ENCODE data around the gene NCAPD2.
"Not testable (repeated sequence)": the region's sequence is repeated elsewhere in the genome, so short reads cannot be mapped to it uniquely, and the experiment has no call there.

The NCAPD2 gene

GRCh38 chr12:6551063-6551461 lies 57.2 kb downstream of the NCAPD2 start:
- no peak for DNase-seq

DNA sequence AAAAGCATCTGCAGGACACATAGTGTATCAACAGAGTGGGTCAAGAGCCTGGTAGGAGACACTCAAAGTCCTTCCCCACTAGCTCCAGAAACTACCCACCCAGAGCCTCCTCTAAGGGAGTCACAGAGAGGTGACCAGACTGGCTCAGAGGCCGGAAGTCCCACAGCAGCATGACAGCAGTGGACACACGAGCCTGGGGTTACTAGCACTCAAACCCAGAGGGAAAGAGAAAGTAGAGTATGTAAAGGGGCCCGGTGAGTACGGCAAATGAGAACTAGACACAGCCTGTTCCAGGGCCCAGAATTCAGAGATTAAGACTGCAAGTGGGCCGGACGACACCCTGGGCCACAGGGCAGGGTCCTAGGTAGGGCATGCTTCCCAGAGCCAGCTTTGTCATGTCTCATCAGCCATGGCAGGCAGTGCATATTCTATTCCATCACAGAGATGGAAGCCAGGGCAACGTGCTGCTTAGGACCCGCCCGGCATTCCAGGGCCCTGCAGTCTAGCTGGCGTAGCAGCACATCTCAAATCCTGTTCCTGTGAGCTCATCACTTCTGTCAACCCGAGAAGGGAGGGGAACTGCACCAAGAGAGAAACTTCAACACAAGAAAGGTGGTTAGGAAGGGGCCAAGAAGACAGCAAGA lies 57.7 kb downstream of the NCAPD2 start:
- DNase-seq = no peak

DNA sequence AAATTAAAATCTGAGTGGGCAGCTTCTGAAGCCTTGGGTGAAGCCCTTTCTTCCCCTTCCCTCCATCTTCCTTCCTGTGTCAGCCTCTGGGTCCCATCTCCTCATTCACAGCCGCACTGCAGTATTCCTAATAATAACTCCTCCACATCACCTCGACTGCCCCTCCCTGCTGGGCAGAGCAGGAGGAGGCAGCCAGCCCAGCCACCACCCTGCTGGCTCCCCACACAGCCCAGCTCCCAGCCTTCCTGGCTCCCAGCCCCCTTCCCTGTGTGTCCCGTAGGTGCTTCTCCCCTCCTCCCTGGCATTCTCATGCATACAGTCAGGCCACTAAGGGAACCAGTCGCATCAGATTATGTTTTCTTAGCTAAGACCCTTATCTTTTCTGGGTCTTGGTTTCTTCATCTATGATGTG lies 58.2 kb downstream of the NCAPD2 start:
- no peak for DNase-seq

- DNase-seq = no peak
Measured at GRCh38 chr12:6553051-6553868, 59.4 kb downstream of the NCAPD2 start.

GRCh38 chr12:6554168-6555017 lies 60.5 kb downstream of the NCAPD2 start:
- DNase-seq = peak; percentile 72

GRCh38 chr12:6555018-6555691 lies 61.3 kb downstream of the NCAPD2 start:
- no peak for DNase-seq

- not testable (repeated sequence) for DNase-seq
Measured at GRCh38 chr12:6556496-6556817, 62.6 kb downstream of the NCAPD2 start.

GRCh38 chr12:6556857-6557256 lies 63.0 kb downstream of the NCAPD2 start:
- no peak for DNase-seq

GRCh38 chr12:6558014-6558760 lies 64.3 kb downstream of the NCAPD2 start:
- peak; percentile 47 for DNase-seq

DNA sequence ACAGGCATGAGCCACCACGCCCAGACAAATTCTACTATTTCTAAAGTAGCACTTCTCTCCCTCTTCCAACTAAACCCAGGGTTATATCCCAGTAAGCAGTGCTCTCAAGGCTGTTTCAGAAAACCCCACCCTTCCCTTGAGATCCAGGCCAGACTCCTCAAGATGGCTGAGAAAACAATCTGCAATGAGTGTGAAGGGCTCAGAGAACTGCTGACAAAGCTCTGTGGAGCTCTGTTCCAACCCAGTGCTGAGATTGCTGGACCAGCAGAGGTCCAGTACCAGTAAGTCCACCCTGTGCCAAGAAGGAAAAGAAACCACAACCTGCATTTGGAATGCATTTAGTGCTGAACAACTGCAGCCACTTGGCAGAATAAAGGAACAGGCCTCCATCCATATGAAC lies 65.6 kb downstream of the NCAPD2 start:
- no peak for DNase-seq

DNA sequence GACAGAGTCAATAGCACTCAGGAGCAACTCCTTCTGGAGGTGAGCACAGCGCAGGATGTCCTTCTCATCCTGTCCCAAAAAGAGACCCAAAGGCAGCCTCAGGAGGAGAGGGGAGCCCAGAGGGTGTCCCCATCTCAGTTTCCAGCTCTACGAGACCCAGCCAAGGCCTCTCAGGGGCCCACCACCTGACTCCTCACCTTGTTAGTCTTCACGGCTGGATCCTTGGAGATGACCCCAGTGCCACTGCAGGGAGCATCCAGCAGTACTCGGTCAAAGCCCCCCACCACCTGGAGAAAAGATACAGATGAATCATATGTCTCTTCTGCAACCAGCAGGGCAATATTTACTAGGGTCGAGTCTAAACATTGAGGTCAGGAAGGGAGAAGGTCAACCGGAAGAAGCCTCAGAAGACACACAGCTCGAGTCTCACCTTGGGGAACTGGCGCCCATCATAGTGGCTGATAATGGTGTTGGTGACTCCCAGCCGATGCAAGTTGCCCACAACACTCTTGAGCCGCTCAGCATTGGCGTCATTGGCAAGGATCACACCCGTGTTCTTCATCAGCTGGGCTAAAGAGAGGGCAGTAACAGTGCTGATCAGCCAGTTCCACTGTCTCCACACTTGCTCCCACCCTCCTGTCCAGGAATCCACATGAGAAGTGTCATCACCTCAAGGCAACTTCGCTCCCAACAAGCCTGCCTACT lies 66.8 kb downstream of the NCAPD2 start:
- no peak for DNase-seq

DNA sequence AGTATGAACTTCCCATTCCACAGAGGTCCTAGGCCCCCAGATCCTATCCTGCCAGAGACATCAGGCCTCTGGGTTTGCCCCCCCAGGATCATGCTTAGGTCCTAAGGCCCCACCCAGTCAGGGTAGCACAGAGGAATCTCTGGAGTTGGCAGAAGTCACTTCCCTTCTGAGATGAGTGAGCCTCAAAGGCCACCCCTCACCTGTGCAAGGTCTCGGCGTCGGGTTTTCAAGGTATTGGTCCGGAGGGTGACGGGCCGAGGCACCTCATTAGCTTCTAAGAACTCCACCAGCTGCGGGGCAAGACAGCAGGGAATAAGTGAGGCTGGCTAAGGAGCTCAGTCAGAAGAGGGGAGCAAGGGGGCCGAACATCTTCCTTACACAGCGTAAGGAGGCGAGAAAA lies 69.0 kb downstream of the NCAPD2 start:
- DNase-seq = no peak

DNA sequence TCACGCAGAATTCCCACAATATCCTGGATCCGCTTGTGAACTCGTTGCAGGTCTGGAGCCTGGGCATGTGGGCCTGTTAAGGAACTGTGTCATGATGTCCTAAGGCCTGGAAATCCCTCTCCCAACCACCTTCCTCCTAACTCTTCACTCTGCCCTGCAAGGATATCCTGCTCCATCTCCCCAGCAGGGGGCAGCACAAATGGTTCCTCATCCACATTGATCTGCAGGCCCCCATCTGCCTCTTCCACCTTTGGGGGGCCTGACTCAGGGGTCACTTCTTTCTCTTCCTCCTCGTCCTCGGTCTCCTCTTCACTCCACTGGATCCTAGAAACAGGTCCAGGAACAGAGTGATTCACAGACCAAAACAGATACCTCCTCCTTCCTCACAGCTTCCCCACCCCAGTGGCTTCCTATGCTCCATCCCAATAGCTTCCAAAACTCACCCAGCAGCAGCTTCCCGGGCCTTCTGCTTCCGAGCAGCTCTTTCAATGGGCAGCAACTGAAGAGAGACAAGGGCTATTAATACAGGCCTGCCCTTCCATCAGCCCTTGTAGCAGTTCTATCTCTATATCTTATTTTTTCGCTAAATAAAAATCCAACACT lies 69.6 kb downstream of the NCAPD2 start:
- DNase-seq = peak; percentile 53

DNA sequence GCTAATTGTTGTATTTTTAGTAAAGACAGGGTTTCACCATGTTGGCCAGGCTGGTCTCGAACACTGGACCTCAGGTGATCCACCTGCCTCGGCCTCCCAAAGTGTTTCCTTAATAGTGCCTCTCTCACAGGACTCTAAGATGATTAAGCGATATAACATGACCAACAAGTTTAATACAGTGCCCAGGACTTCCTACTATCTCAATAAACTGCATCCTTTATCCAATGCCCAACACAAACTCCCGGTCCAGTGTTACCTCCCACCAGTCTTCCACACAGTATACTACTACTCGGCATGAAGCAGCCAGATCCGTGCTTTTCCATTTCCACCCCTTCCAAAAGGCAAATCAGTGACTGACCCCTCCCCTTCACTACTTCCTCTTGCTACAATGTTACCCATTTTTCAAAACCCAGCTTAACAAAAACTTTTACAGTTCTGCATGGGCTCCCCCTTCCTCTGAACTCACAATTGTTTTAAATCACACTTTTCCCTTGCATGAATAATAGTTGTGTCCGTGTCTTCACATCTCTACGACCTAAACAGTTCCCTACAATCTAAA lies 73.3 kb downstream of the NCAPD2 start:
- DNase-seq = no peak

DNA sequence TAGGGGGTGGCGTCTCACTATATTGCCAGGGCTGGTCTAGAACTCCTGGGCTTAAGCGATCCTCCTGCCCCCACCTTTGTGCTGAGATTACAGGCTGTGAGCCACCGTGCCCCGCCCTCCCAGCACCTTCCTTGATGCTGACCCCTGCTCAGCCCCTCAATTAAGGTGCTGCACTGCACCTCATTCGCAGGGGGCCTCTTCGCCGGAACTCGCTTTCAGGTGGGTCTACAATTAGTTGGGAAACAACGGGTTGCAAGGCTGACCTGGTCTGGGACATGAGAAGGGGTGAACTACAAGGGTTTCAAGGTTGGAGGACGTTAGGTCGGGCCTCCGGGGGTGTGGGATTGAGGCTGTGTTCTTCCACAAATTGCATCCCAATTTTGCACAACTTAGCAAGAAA lies 75.4 kb downstream of the NCAPD2 start:
- DNase-seq = no peak

- no peak for DNase-seq
Measured at GRCh38 chr12:6569786-6570185, 75.9 kb downstream of the NCAPD2 start.

DNA sequence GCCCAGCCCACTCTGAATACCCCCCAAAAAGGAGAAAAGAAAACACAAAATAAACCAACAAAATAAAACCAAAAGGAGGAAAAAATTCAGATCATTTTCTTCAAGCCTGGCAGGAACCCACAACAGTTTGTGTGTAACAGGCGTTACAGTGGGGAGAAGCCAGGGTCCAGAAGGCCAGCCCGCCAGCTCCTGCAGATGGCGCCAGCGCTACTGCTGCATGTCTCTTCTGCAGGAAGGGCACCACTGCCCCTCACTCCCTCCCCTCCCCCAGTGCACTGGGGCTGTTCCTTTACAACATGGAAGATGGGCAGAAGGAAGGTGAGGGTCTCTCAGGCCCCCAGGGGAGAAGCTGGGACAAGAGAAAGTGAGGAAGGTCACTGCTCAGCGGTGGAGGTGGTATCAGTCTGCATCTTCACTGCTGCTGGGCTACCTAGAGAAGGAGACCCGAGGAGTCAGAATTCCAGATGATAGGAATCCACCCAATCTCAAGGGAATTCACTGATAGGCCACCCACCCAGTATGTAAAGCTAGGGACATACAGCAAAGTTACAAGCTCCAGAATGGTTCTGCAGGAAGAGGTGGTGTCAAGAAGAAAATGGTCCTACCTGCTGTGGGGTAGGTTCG lies 76.5 kb downstream of the NCAPD2 start:
- DNase-seq = peak; percentile 29

GRCh38 chr12:6573001-6573400 lies 79.1 kb downstream of the NCAPD2 start:
- DNase-seq = no peak

DNA sequence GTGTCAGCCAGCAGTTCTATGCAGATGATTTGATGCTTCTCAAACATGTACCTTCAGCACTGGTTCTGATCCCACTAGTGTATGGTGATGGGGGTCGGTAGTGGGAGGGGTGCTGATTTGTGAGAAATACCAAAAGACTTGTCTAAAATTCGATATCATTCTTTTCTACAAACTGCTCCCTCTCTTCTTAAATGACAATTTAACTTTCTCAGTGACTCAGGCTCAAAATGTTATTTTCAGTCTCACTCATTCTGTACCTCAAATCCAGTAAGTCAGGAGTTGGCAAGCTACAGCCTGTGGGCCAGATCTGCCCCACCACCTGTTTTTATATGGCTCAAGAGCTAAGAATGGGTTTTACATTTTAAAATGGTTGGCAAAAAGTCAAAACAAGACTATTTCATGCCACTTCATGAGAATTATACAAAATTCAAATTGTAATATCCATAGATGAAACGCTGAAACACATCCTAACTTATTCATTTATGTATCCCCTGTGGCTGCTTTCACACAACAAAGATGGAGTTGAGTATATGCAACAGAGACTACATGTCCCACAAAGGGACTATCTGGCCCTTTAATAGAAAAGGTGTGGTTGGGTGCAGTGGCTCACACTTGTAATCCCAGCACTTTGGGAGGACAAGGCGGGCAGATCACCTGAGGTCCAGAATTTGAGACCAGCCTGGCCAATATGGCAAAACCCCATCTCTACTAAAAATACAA lies 80.8 kb downstream of the NCAPD2 start:
- DNase-seq = no peak

GRCh38 chr12:6575648-6576047 lies 81.7 kb downstream of the NCAPD2 start:
- no peak for DNase-seq

Measured in stimulated activated naive CD4-positive, alpha-beta T cell treated with Interleukin-2 at 50 U/mL for 16 hours (primary cell).